H1 (cell line): ENCODE results near the gene ADCY3. TPM values are rescaled to one million over a fixed set of nuclear protein-coding genes. Genes with fewer than 3 reads are reported as not detected.

ENCODE experiments used
- CTCF ChIA-PET: fragments of 300-600 bp; sonication (Branson Sonifier 250); formaldehyde crosslinking; loops from one replicate; lab custom pipeline; 2021; ENCODE audit not compliant: partially characterized antibody; lab: Charles Lee
- POLR2A ChIA-PET: fragments of 300-600 bp; sonication (Branson Sonifier 250); formaldehyde crosslinking; loops from one replicate; lab custom pipeline; 2021; ENCODE audit warnings: inconsistent platforms; ENCODE audit not compliant: partially characterized antibody; lab: Charles Lee
- DNase-seq, 2 experiments: peaks; one replicate each; pipeline versions ENCODE4 v3.0.0 to v3.0.0-alpha.2; 2010 to 2022; ENCODE audit warnings: low spot score in 2 of 2, low read depth in 1 of 2, mixed read lengths in 1 of 2
- FAIRE-seq: peaks from 2 replicates; lab custom pipeline; 2011; peaks lifted over from hg19 to GRCh38; lab: Jason Lieb, UNC
- H2AFZ ChIP-seq: 2 replicates; pipeline ENCODE4 v1.8.1; 2012; ENCODE audit warnings: low read length, inconsistent platforms
- H2AK5ac ChIP-seq: 2 replicates; pipeline ENCODE4 v1.6.1; 2013; ENCODE audit warnings: low read depth, low read length
- H2BK120ac ChIP-seq: replicated peaks from 2 replicates; pipeline ENCODE3; 2013; ENCODE audit warnings: low read depth, low read length, inconsistent platforms
- H2BK12ac ChIP-seq: 2 replicates; pipeline ENCODE4 v1.6.1; 2013; ENCODE audit warnings: low read depth, low read length
- H2BK15ac ChIP-seq: 2 replicates; pipeline ENCODE4 v1.6.1; 2013; ENCODE audit warnings: low read length
- H2BK20ac ChIP-seq: 2 replicates; pipeline ENCODE4 v1.6.1; 2013; ENCODE audit warnings: low read length
- H2BK5ac ChIP-seq: 2 replicates; pipeline ENCODE4 v1.6.1; 2013; ENCODE audit warnings: low read depth, low read length
- H3K14ac ChIP-seq: 2 replicates; pipeline ENCODE4 v1.6.1; 2013; ENCODE audit warnings: inconsistent platforms; ENCODE audit not compliant: insufficient read length
- H3K18ac ChIP-seq: 2 replicates; pipeline ENCODE4 v1.6.1; 2013; ENCODE audit warnings: low read length; ENCODE audit errors: extremely low read depth
- H3K23ac ChIP-seq: 2 replicates; pipeline ENCODE4 v1.6.1; 2013; ENCODE audit warnings: inconsistent platforms; ENCODE audit not compliant: insufficient read length
- H3K23me2 ChIP-seq: 2 replicates; pipeline ENCODE4 v1.6.1; 2013; ENCODE audit warnings: low read depth, low read length
- H3K27ac ChIP-seq: 2 replicates; pipeline ENCODE4 v1.6.1; 2011; ENCODE audit warnings: low read depth, low read length, inconsistent platforms
- H3K27me3 ChIP-seq, 4 experiments: replicated peaks in 1 of 4; 1 replicate in 1 of 4; 2 replicates in 3 of 4; pipeline versions ENCODE4 v1.6.1 to v1.8.1; 2011 to 2013; ENCODE audit warnings: low read length in 3 of 4, mild to moderate bottlenecking in 3 of 4, inconsistent platforms in 2 of 4, mixed read lengths in 2 of 4, moderate library complexity in 1 of 4; ENCODE audit not compliant: control insufficient read depth in 3 of 4, insufficient read depth in 3 of 4; ENCODE audit errors: extremely low read depth in 1 of 4
- H3K36me3 ChIP-seq, 4 experiments: 2 replicates each; pipeline versions ENCODE4 v1.6.1 to v1.8.1; 2011 to 2013; ENCODE audit warnings: mild to moderate bottlenecking in 4 of 4, low read length in 3 of 4, moderate library complexity in 2 of 4, control low read depth in 1 of 4, inconsistent platforms in 1 of 4; ENCODE audit not compliant: insufficient read depth in 4 of 4, control insufficient read depth in 2 of 4
- H3K4ac ChIP-seq: replicated peaks from 2 replicates; pipeline ENCODE3; 2013; ENCODE audit warnings: low read length, low read depth, mixed read lengths, inconsistent platforms; ENCODE audit not compliant: insufficient read length
- H3K4me1 ChIP-seq, 4 experiments: replicated peaks in 1 of 4; 1 replicate in 1 of 4; 2 replicates in 3 of 4; pipeline versions ENCODE4 v1.6.1 to v1.8.1; 2011 to 2013; ENCODE audit warnings: low read length in 3 of 4, inconsistent platforms in 2 of 4, mixed read lengths in 1 of 4; ENCODE audit not compliant: insufficient read depth in 4 of 4, control insufficient read depth in 3 of 4
- H3K4me2 ChIP-seq, 2 experiments: 2 replicates each; pipeline versions ENCODE4 v1.6.1 to v1.8.1; 2011 to 2013; ENCODE audit warnings: low read depth in 2 of 2, low read length in 2 of 2, control low read depth in 1 of 2, inconsistent platforms in 1 of 2, mild to moderate bottlenecking in 1 of 2; ENCODE audit not compliant: insufficient read depth in 1 of 2
- H3K4me3 ChIP-seq, 4 experiments: fragments of 200-600, 300-600 bp in 1 of 4; sonication (generic), shearing (Covaris generic), sonication (Bioruptor Twin) in 1 of 4; 2 replicates each; pipeline versions ENCODE4 v1.5.1 to v1.8.1; 2011 to 2016; ENCODE audit warnings: low read length in 4 of 4, low read depth in 3 of 4, control low read depth in 2 of 4, inconsistent platforms in 2 of 4, mild to moderate bottlenecking in 2 of 4, mixed read lengths in 1 of 4, moderate library complexity in 1 of 4; ENCODE audit not compliant: insufficient read depth in 2 of 4; ENCODE audit errors: extremely low read depth in 1 of 4
- H3K56ac ChIP-seq: replicated peaks from 2 replicates; pipeline ENCODE3; 2013; ENCODE audit warnings: low read depth, mild to moderate bottlenecking, mixed read lengths, low read length, inconsistent platforms; ENCODE audit not compliant: insufficient read length
- H3K79me1 ChIP-seq: 2 replicates; pipeline ENCODE4 v1.6.1; 2013; ENCODE audit warnings: low read depth, low read length, control low read depth
- H3K79me2 ChIP-seq, 2 experiments: 2 replicates each; pipeline versions ENCODE4 v1.6.1 to v1.8.1; 2012 to 2013; ENCODE audit warnings: low read length in 2 of 2, mild to moderate bottlenecking in 2 of 2, inconsistent platforms in 1 of 2; ENCODE audit not compliant: insufficient read depth in 2 of 2, control insufficient read depth in 1 of 2
- H3K9ac ChIP-seq, 4 experiments: replicated peaks in 1 of 4; 1 replicate in 1 of 4; 2 replicates in 3 of 4; pipeline versions ENCODE4 v1.6.1 to v1.8.1; 2011 to 2013; ENCODE audit warnings: low read depth in 3 of 4, low read length in 3 of 4, control low read depth in 2 of 4, mild to moderate bottlenecking in 2 of 4, moderate library complexity in 2 of 4, inconsistent platforms in 1 of 4; ENCODE audit errors: extremely low read depth in 1 of 4
- H3K9me3 ChIP-seq, 2 experiments: 2 replicates each; pipeline versions ENCODE4 v1.6.1 to v1.8.1; 2012 to 2013; ENCODE audit warnings: mild to moderate bottlenecking in 2 of 2, moderate library complexity in 2 of 2, control low read depth in 1 of 2, inconsistent platforms in 1 of 2, low read depth in 1 of 2, low read length in 1 of 2, mixed read lengths in 1 of 2; ENCODE audit not compliant: insufficient read depth in 2 of 2
- H4K20me1 ChIP-seq, 2 experiments: replicated peaks in 1 of 2; 2 replicates each; pipeline versions ENCODE3 to v1.8.1; 2011 to 2013; ENCODE audit warnings: inconsistent platforms in 2 of 2, low read length in 2 of 2, mild to moderate bottlenecking in 1 of 2; ENCODE audit not compliant: insufficient read depth in 2 of 2, control insufficient read depth in 1 of 2
- H4K5ac ChIP-seq: 2 replicates; pipeline ENCODE4 v1.6.1; 2013; ENCODE audit warnings: low read length, low read depth, mixed read lengths, inconsistent platforms; ENCODE audit not compliant: insufficient read length
- H4K8ac ChIP-seq: 2 replicates; pipeline ENCODE4 v1.8.0; 2013; ENCODE audit warnings: mild to moderate bottlenecking, moderate library complexity, low read length, inconsistent platforms; ENCODE audit not compliant: insufficient read depth; ENCODE audit errors: extremely low read depth
- H4K91ac ChIP-seq: replicated peaks from 2 replicates; pipeline ENCODE3; 2013; ENCODE audit warnings: low read length, mixed read lengths, inconsistent platforms; ENCODE audit not compliant: insufficient read length
- BCL11A ChIP-seq, 2 experiments: IDR thresholded peaks; one replicate each; pipeline ENCODE4 v1.6.1; 2011; ENCODE audit warnings: low read depth in 2 of 2, low read length in 2 of 2, mild to moderate bottlenecking in 2 of 2
- GABPA ChIP-seq: IDR thresholded peaks from 2 replicates; pipeline ENCODE4 v1.6.1; 2011; ENCODE audit warnings: mild to moderate bottlenecking, low read length, moderate library complexity, borderline replicate concordance; ENCODE audit not compliant: insufficient read depth
- GTF2F1 ChIP-seq: IDR thresholded peaks from 2 replicates; pipeline ENCODE4 v1.6.1; 2012; ENCODE audit warnings: low read depth, low read length, improper control_type of control experiment, borderline replicate concordance
- HDAC6 ChIP-seq: IDR thresholded peaks from one replicate; pipeline ENCODE4 v1.7.1; 2012; ENCODE audit warnings: low read depth, mild to moderate bottlenecking, inconsistent platforms, low read length, moderate library complexity
- YY1 ChIP-seq: IDR thresholded peaks from 2 replicates; pipeline ENCODE4 v1.6.1; 2011; ENCODE audit warnings: low read depth, mild to moderate bottlenecking, low read length
- WGBS, 2 experiments: shearing (Covaris generic) in 1 of 2; methylation state at CpG; one replicate each; pipeline versions ENCODE4 v1.1.6 to v1.1.7; 2013 to 2015; ENCODE audit warnings: low lambda C conversion rate in 2 of 2, mixed read lengths in 2 of 2, inconsistent platforms in 1 of 2, low coverage in 1 of 2, missing lambda C conversion rate in 1 of 2; ENCODE audit not compliant: insufficient replicate concordance in 2 of 2, insufficient coverage in 1 of 2, insufficient read length in 1 of 2; ENCODE audit errors: extremely low coverage in 1 of 2, missing lambda C conversion rate in 1 of 2; 5-methylcytosine and 5-hydroxymethylcytosine counted together
- polyA plus RNA-seq, 7 experiments: library from polyadenylated mRNA; depleted of rRNA in 3 of 7; stranded (reverse) in 5 of 7; unstranded in 2 of 7; fragments of >200 nt in 5 of 7; fragments of 200-250 nt in 2 of 7; gene quantifications; 1 replicate in 5 of 7; 2 replicates in 1 of 7; 4 replicates in 1 of 7; pipeline versions ENCODE4 v1.2.1 to v1.2.3, GENCODE V29; 2011 to 2013; ENCODE audit warnings: missing spikeins in 2 of 7, mixed read lengths in 2 of 7
- total RNA-seq: library from RNA; stranded (reverse); fragmentation: NEBNext Ultra II Directional; extraction: Animal tissue kit (Norgen Biotek cat#: 25700); gene quantifications from 2 replicates; pipeline ENCODE4 v1.2.1, GENCODE V29; 2021

The ADCY3 gene
- total and polyA plus RNA-seq, 2 of the 8 experiments (the other 6 are each of a cell fraction or from before 2014, with no cell fraction given): 45.1 to 52.9 TPM

- no peak overlapping the region for H3K9ac ChIP-seq
These were observed 88.6 kb downstream of the ADCY3 start for GRCh38 chr2:24831221-24832072.

More at GRCh38 chr2:24831221-24832072, 88.6 kb downstream of the ADCY3 start:
- Histone ChIP-seq H2BK12ac (no peak overlapping the region), H3K23ac (no peak overlapping the region), H4K20me1 (peaks cover 0 to 3% of the 10 kb centered on the region in 2 experiments), H3K27ac (no peak overlapping the region), H2BK20ac (no peak overlapping the region), H4K5ac (no peak overlapping the region), H3K18ac (no peak overlapping the region), H3K4me3 (no peak overlapping the region), H2BK15ac (no peak overlapping the region), H2BK120ac (no peak overlapping the region), H3K36me3 (peaks cover 0 to 13% (median under 1%) of the 10 kb centered on the region in 4 experiments; a peak in 3 of 8 replicates), H4K8ac (no peak overlapping the region), H2BK5ac (no peak overlapping the region), H3K27me3 (no peaks in the 10 kb centered on the region), H3K14ac (no peak overlapping the region), H2AK5ac (no peak overlapping the region), H2AFZ (no peak overlapping the region), H3K4me1 (peaks cover 2 to 18% (median 9%) of the 10 kb centered on the region in 4 experiments; a peak in 6 of 7 replicates), H3K4ac (no peak overlapping the region), H3K79me1 (no peaks in the 10 kb centered on the region), H3K9me3 (peaks cover 2 to 13% of the 10 kb centered on the region in 2 experiments; a peak in 1 of 4 replicates), H4K91ac (no peak overlapping the region), H3K56ac (no peak overlapping the region), H3K4me2 (no peak overlapping the region), H3K23me2 (0 out of 2 replicates have a peak, but pooled peaks cover 2% of the 10 kb centered on the region), H3K79me2 (no peaks in the 10 kb centered on the region; a peak in 1 of 4 replicates)
- ChIA-PET CTCF (interaction anchor here (0.6 to 4.6 kb wide), 12 partner anchors 12 to 422 kb away, joined by 3 to 30 read pairs (median 4); no protein-coding TSS in a partner anchor), POLR2A (no interaction called here)
- WGBS, 2 experiments: 90% methylated on average over 10 of the region's 18 CpGs; no CpG with 5 or more reads in 1 of the 2 experiments
- DNase-seq (no peak), FAIRE-seq (no peak)
- TF ChIP-seq YY1: no peak
- no peak for TF ChIP-seq BCL11A (IDR thresholded peaks at IDR 0.05; ENCODE audit: low read depth in 2 of 2, low read length in 2 of 2)
- TF ChIP-seq HDAC6: no peak
- TF ChIP-seq GTF2F1: no peak
- TF ChIP-seq GABPA: no peak
